SU-DHL-6 (cell line): ENCODE data around the gene BLVRB.
A peak's percentile ranks its signal among the peaks of the same experiment; 100 is the strongest.

Experiments used
- H2AFZ ChIP-seq: fragments of 200-600 bp; sonication (generic); 2 replicates; pipeline ENCODE4 v1.6.1; 2014; ENCODE audit warnings: low read depth, mild to moderate bottlenecking, moderate library complexity, mixed read lengths, antibody characterized with exemption, low read length; ENCODE audit not compliant: severe bottlenecking
- H3F3A ChIP-seq: fragments of 200-600 bp; shearing (Covaris generic); 2 replicates; pipeline ENCODE4 v1.6.0; 2016; ENCODE audit warnings: antibody characterized with exemption, mild to moderate bottlenecking; ENCODE audit not compliant: insufficient read depth
- H3K27ac ChIP-seq: fragments of 200-600 bp; sonication (generic); 2 replicates; pipeline ENCODE4 v1.5.1; 2016; ENCODE audit warnings: low read depth, mild to moderate bottlenecking, low read length, moderate library complexity, mixed read lengths
- H3K27me3 ChIP-seq: fragments of 200-600 bp; sonication (generic), shearing (Covaris generic); 2 replicates; pipeline ENCODE4 v1.6.0; 2014; ENCODE audit warnings: mild to moderate bottlenecking, low read length
- H3K36me3 ChIP-seq: fragments of 200-600 bp; sonication (generic); 2 replicates; pipeline ENCODE4 v1.6.1; 2014; ENCODE audit warnings: mild to moderate bottlenecking, low read length, mixed read lengths
- H3K4me2 ChIP-seq: fragments of 300-600, 200-600 bp; shearing (Covaris generic), sonication (generic); 2 replicates; pipeline ENCODE4 v1.6.0; 2014; ENCODE audit warnings: low read length, low read depth, mild to moderate bottlenecking; ENCODE audit not compliant: poor library complexity, severe bottlenecking
- H3K4me3 ChIP-seq: fragments of 200-600 bp; sonication (generic); 2 replicates; pipeline ENCODE4 v1.5.1; 2014; ENCODE audit warnings: antibody characterized with exemption, low read length, mild to moderate bottlenecking, mixed read lengths; ENCODE audit not compliant: insufficient read depth, poor library complexity, severe bottlenecking
- H3K79me2 ChIP-seq: fragments of 200-600 bp; sonication (generic); 2 replicates; pipeline ENCODE4 v1.6.1; 2014; ENCODE audit warnings: mild to moderate bottlenecking, low read length, moderate library complexity; ENCODE audit not compliant: insufficient read depth
- H3K9ac ChIP-seq: fragments of 200-600 bp; sonication (generic); 2 replicates; pipeline ENCODE4 v1.7.0; 2014; ENCODE audit warnings: mild to moderate bottlenecking, low read length
- H3K9me2 ChIP-seq: fragments of 200-600 bp; sonication (generic); replicated peaks from 2 replicates; pipeline ENCODE4 v1.6.1; 2014; ENCODE audit warnings: low read length; ENCODE audit not compliant: insufficient read depth
- H3K9me3 ChIP-seq: fragments of 200-600 bp; sonication (generic); 2 replicates; pipeline ENCODE4 v1.6.1; 2014; ENCODE audit warnings: low read length, mixed read lengths; ENCODE audit not compliant: insufficient read depth
- H4K20me1 ChIP-seq: fragments of 200-600 bp; sonication (generic); 2 replicates; pipeline ENCODE4 v1.6.1; 2014; ENCODE audit warnings: low read depth, mild to moderate bottlenecking, antibody characterized with exemption, low read length, moderate library complexity, mixed read lengths
- EZH2phosphoT487 ChIP-seq: fragments of 200-600 bp; sonication (generic), shearing (Covaris generic); conservative IDR thresholded peaks from 2 replicates; pipeline ENCODE4 v1.6.1; 2018; ENCODE audit warnings: mild to moderate bottlenecking, antibody characterized with exemption, low read length, moderate library complexity, mixed read lengths
- TF ChIP-seq, protein P1 (sequence below): fragments of 200-600 bp; sonication (generic); IDR thresholded peaks from one replicate; pipeline ENCODE4 v1.5.1; 2017; ENCODE audit warnings: antibody characterized with exemption, mild to moderate bottlenecking, low read length, moderate library complexity; ENCODE audit not compliant: insufficient read depth, poor library complexity, severe bottlenecking

BLVRB gene

DNA sequence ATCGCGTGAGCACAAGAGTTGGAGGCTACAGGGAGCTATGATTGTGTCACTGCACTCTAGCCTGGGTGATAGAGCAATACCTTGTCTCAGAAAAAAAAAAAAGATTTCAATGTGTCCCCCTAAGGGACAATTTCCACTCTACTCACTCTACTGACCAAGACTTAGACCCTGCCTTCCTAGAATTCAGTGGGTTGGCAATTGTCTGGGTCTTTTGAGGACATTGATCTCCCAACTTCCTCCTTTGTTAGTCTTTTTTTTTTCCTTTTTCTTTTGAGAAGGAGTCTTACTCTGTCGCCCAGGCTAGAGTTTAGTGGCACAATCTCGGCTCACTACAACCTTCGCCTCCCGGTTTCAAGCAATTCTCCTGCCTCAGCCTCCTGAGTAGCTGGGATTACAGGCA, 3.5 kb upstream of the BLVRB start:
- no peak overlapping the region for H2AFZ ChIP-seq
- no peaks in the 10 kb centered on the region for H3K36me3 ChIP-seq
- H3K27me3 ChIP-seq: no peaks in the 10 kb centered on the region
- no peaks in the 10 kb centered on the region for H3K79me2 ChIP-seq
- no peak overlapping the region for H3K27ac ChIP-seq
- no peaks in the 10 kb centered on the region for H4K20me1 ChIP-seq
- H3F3A ChIP-seq: 0 out of 2 replicates have a peak, but pooled peaks cover 3% of the 10 kb centered on the region
- H3K9me3 ChIP-seq: no peaks in the 10 kb centered on the region
- H3K4me3 ChIP-seq: no peak overlapping the region
- H3K4me2 ChIP-seq: no peak overlapping the region
- no peak overlapping the region for H3K9ac ChIP-seq
- no peak for TF ChIP-seq EZH2phosphoT487
- TF ChIP-seq, protein P1, sequence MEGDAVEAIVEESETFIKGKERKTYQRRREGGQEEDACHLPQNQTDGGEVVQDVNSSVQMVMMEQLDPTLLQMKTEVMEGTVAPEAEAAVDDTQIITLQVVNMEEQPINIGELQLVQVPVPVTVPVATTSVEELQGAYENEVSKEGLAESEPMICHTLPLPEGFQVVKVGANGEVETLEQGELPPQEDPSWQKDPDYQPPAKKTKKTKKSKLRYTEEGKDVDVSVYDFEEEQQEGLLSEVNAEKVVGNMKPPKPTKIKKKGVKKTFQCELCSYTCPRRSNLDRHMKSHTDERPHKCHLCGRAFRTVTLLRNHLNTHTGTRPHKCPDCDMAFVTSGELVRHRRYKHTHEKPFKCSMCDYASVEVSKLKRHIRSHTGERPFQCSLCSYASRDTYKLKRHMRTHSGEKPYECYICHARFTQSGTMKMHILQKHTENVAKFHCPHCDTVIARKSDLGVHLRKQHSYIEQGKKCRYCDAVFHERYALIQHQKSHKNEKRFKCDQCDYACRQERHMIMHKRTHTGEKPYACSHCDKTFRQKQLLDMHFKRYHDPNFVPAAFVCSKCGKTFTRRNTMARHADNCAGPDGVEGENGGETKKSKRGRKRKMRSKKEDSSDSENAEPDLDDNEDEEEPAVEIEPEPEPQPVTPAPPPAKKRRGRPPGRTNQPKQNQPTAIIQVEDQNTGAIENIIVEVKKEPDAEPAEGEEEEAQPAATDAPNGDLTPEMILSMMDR: no peak
- no peaks in the 10 kb centered on the region for H3K9me2 ChIP-seq

DNA sequence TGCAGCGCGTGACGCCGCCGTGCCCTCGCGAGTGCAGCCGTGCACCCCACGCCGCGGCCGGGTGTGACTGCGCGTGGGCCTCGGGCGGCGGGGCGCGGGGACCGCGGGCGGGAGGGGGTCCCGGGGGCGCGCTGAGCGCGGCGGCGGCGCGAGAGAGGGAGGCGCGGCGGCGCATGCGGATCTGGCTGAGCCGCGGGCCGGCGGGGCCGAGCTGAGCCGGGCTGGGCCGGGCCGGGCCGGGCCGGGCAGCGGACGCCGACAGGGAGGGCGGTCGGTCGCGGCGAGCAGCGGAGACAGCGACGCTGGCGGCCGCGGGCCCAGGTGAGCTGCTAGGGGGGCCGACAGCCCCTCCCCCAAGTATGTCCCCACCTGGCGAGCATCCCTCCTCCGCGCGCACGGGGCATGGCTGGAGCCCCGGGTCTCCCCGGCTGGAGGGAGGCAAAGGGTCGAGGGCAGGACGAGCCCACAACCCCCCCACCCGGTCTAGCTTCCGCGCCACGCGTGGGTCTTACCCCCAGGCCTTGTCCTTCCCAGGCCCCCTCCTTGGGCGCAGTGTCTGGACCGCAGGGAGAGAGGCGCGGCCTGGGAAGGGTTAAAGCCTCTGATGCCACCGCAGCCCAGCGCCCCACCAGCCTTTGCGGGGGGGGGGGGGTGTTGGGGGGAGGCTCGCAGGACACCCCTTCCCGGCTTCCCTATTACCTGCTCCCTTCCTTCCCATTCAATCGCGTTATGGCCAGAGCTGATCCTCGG, 1.6 kb upstream of the BLVRB start, which contains the start of gene SPTBN4:
Gene SPTBN4 (plus strand): TSS at position 17 of the 750 bp plus-strand sequence. CDS start 5,621 bp downstream, outside the sequence.
- no peak within 1 kb of the TSS for H3K27ac ChIP-seq
- H3K79me2 ChIP-seq: no peaks in the 10 kb centered on the region
- H3K9me2 ChIP-seq: no peaks in the 10 kb centered on the region
- 0 out of 2 replicates have a peak, but pooled peaks cover 3% of the 10 kb centered on the region for H3F3A ChIP-seq
- H3K9me3 ChIP-seq: no peaks in the 10 kb centered on the region
- H3K9ac ChIP-seq: peak within 1 kb of the TSS; percentile 29; the same call in 1 of the 2 replicates
- H4K20me1 ChIP-seq: no peaks in the 10 kb centered on the region
- peak within 1 kb of the TSS; percentile 65 for H3K4me2 ChIP-seq
- peak within 1 kb of the TSS; percentile 41 for H3K4me3 ChIP-seq
- TF ChIP-seq, protein P1: no peak
- TF ChIP-seq EZH2phosphoT487: no peak
- peak within 1 kb of the TSS; percentile 90 for H2AFZ ChIP-seq
- no peaks in the 10 kb centered on the region for H3K36me3 ChIP-seq
- no peaks in the 10 kb centered on the region for H3K27me3 ChIP-seq

DNA sequence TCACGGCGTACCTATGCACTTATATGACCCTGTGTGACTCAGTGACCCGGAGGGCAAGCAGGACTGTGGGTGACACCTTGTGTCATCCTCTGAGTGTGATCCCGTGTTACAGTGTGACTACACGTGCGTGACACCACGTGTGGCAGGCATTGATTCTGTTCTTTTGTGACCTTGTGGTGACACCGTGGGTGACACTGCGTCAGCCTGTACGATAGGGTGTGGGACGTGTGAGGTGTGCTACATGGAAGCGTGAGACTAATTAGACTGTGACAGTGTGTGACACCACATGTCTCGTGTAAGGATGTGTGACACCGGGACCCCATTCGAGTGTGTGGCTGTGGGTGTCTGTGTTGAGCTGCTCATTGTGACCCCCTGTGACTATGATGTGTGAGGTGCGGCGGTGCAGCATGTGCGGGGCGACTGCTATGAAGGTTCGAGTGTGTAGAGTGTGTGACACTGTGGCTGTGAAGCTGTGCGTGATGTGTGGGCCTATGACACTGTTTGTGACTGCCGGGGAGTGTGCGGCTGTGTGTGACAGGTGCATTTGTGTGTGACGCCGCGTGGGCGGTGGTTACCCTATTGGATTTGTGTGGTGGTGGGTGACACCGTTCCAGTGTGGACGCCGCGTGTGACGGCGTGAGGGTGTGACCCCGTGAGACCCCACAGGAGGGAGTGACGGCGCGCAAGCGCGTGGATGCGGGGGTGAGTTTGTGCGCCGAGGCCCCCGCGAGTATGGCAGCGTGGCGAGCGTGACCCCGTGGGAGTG, 857 bp upstream of the BLVRB start:
- peak overlapping the region; percentile 29; the same call in 1 of the 2 replicates for H3K9ac ChIP-seq
- peak overlapping the region; percentile 41 for H3K4me3 ChIP-seq
- H3K4me2 ChIP-seq: peak overlapping the region; percentile 65
- TF ChIP-seq EZH2phosphoT487: no peak
- TF ChIP-seq, protein P1: no peak
- no peaks in the 10 kb centered on the region for H3K79me2 ChIP-seq
- H3K27ac ChIP-seq: no peak overlapping the region
- no peaks in the 10 kb centered on the region for H3K27me3 ChIP-seq
- 0 out of 2 replicates have a peak, but pooled peaks cover 3% of the 10 kb centered on the region for H3F3A ChIP-seq
- no peaks in the 10 kb centered on the region for H3K36me3 ChIP-seq
- no peaks in the 10 kb centered on the region for H3K9me3 ChIP-seq
- peak overlapping the region; percentile 90 for H2AFZ ChIP-seq
- H4K20me1 ChIP-seq: no peaks in the 10 kb centered on the region
- no peaks in the 10 kb centered on the region for H3K9me2 ChIP-seq
